ENCODE data around the gene OR5H6. TPM values are rescaled to one million over a fixed set of nuclear protein-coding genes. Genes with fewer than 3 reads are reported as not detected.

The OR5H6 gene
- total RNA-seq, 2 donors from 2014 or later, result not detected

GRCh38 chr3:98291332-98291957 lies 27.4 kb downstream of the OR5H6 start:
- H3K9me3 ChIP-seq, result no peaks in the 10 kb centered on the region
- H3K36me3 ChIP-seq, result no peaks in the 10 kb centered on the region
- DNase-seq (ENCODE audit: low spot score), result no peak
- H3K4me1 ChIP-seq, result no peaks in the 10 kb centered on the region
- no peak for TF ChIP-seq CTCF (IDR thresholded peaks at IDR 0.05)
- H3K27ac ChIP-seq, result no peak overlapping the region
- H3K4me3 ChIP-seq, result no peak overlapping the region
- no peaks in the 10 kb centered on the region for H3K27me3 ChIP-seq

Other genes with a start within 250 kb of the OR5H6 start
- gene GABRR3, start 228.9 kb upstream of the OR5H6 start, total RNA-seq, result not detected
- gene OR5AC2, start 177.1 kb upstream of the OR5H6 start, total RNA-seq, result not detected
- not detected for gene OR5H1, start 133.5 kb upstream of the OR5H6 start, total RNA-seq
- not detected for gene OR5H14, start 116.8 kb upstream of the OR5H6 start, total RNA-seq
- gene OR5H15, start 97.5 kb upstream of the OR5H6 start, total RNA-seq, result not detected
- not detected for gene OR5H2, start 18.3 kb downstream of the OR5H6 start, total RNA-seq
- gene OR5K4, start 89.6 kb downstream of the OR5H6 start, total RNA-seq, result not detected
- not detected for gene OR5K3, start 126.4 kb downstream of the OR5H6 start, total RNA-seq
- gene OR5K1, start 199.0 kb downstream of the OR5H6 start, total RNA-seq, result not detected
- gene OR5K2, start 233.4 kb downstream of the OR5H6 start, total RNA-seq, result not detected

Data from right atrium auricular region (tissue), 2 donors.